ENCODE measurements around the gene ADGB. TPM values are rescaled to one million over a fixed set of nuclear protein-coding genes. Genes with fewer than 3 reads are reported as not detected.

The ADGB gene
- total and polyA plus RNA-seq, 9 of the 15 experiments (the other 6 are each of a cell fraction or from before 2014, with no cell fraction given): not detected

DNA sequence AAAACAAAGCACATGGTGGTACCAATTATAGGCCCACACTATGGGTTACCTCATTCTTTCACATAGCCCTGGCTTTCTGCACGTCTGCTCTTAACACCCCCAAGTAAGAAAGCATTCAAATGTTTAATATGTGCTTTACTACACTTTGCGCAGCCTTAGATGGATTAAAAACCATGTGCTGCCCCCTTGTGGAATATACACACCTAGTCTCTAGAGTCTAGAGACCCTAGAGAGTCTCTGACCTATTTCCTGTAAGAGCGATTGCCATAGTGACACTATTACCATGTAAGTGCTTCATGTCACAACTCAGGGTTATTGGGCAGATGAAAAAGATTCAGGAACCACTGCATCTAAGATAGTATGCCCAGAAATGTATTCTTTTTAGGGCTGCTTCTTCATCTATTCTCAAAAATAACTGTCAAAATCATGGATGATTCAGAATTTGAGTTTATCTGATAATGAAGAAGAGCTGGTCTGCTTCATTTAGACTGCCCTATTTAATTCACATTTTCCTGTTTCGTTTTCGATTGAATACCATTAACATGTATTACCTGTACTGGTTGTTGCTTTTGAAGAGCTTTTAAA, 186.3 kb downstream of the ADGB start (continued):
- no peak for TF ChIP-seq RNF219 (CRISPR knock-in tag; IDR thresholded peaks at IDR 0.05)
- TF ChIP-seq TBL1XR1 (IDR thresholded peaks at IDR 0.05; ENCODE audit: low read length in 2 of 2): 0 out of 4 replicates have a peak, but pooled peaks of 1 of the 2 experiments have one; percentile 8
- TF ChIP-seq BRCA1 (IDR thresholded peaks at IDR 0.05): no peak
- no peak for TF ChIP-seq BRCA1 (CRISPR knock-in tag; IDR thresholded peaks at IDR 0.05)
- no peak for TF ChIP-seq MAFG (tag; conservative IDR thresholded peaks at IDR 0.05)
- peak; percentile 81 for TF ChIP-seq CTCFL (IDR thresholded peaks at IDR 0.05; ENCODE audit: borderline replicate concordance, insufficient read depth, low read depth, low read length, poor library complexity, severe bottlenecking)
- TF ChIP-seq, protein P1, sequence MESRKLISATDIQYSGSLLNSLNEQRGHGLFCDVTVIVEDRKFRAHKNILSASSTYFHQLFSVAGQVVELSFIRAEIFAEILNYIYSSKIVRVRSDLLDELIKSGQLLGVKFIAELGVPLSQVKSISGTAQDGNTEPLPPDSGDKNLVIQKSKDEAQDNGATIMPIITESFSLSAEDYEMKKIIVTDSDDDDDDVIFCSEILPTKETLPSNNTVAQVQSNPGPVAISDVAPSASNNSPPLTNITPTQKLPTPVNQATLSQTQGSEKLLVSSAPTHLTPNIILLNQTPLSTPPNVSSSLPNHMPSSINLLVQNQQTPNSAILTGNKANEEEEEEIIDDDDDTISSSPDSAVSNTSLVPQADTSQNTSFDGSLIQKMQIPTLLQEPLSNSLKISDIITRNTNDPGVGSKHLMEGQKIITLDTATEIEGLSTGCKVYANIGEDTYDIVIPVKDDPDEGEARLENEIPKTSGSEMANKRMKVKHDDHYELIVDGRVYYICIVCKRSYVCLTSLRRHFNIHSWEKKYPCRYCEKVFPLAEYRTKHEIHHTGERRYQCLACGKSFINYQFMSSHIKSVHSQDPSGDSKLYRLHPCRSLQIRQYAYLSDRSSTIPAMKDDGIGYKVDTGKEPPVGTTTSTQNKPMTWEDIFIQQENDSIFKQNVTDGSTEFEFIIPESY (CRISPR knock-in tag; IDR thresholded peaks at IDR 0.05): no peak
- no peak for TF ChIP-seq ZNF512 (tag; IDR thresholded peaks at IDR 0.05)
- no peak for TF ChIP-seq CBFA2T3 (IDR thresholded peaks at IDR 0.05)
